Measurements from ENCODE around the gene SMYD3.

GRCh38 chr1:245878585-245878984 lies 628.5 kb downstream of the SMYD3 start:
- TF ChIP-seq PTBP1 (IDR thresholded peaks at IDR 0.05; ENCODE audit: low read depth, low read length) (no peak), MCM5 (IDR thresholded peaks at IDR 0.05; ENCODE audit: low read depth) (no peak), CBFA2T2 (conservative IDR thresholded peaks at IDR 0.05) (no peak)

Measured in K562 (cell line).